Measurements from ENCODE around the gene EVA1A. TPM values are rescaled to one million over a fixed set of nuclear protein-coding genes. Genes with fewer than 3 reads are reported as not detected.

Gene EVA1A
- total RNA-seq, 1 donor from 2014 or later, result 19.9 TPM

- Mint-ChIP-seq H3K4me1 (ENCODE audit: unreplicated experiment) (peaks cover 18% of the 10 kb centered on the region), H3K9me3 (ENCODE audit: unreplicated experiment) (no peaks in the 10 kb centered on the region), H3K4me3 (ENCODE audit: unreplicated experiment) (no peak overlapping the region), H3K27me3 (ENCODE audit: unreplicated experiment) (no peaks in the 10 kb centered on the region), H3K27ac (ENCODE audit: unreplicated experiment) (no peak overlapping the region), H3K36me3 (ENCODE audit: low read depth, unreplicated experiment) (no peaks in the 10 kb centered on the region)
- TF ChIP-seq CTCF (IDR thresholded peaks at IDR 0.05; ENCODE audit: unreplicated experiment), result peak; percentile 77
- no peak for DNase-seq (ENCODE audit: low spot score)
Observed at GRCh38 chr2:75464348-75464946, 96.3 kb downstream of the EVA1A start.

- peaks cover 12% of the 10 kb centered on the region for H3K4me1 Mint-ChIP-seq (ENCODE audit: unreplicated experiment)
- H3K4me3 Mint-ChIP-seq (ENCODE audit: unreplicated experiment), result no peak overlapping the region
- H3K9me3 Mint-ChIP-seq (ENCODE audit: unreplicated experiment), result no peaks in the 10 kb centered on the region
- no peak overlapping the region for H3K27ac Mint-ChIP-seq (ENCODE audit: unreplicated experiment)
- no peak for DNase-seq (ENCODE audit: low spot score)
- H3K36me3 Mint-ChIP-seq (ENCODE audit: low read depth, unreplicated experiment), result no peaks in the 10 kb centered on the region
- no peaks in the 10 kb centered on the region for H3K27me3 Mint-ChIP-seq (ENCODE audit: unreplicated experiment)
- TF ChIP-seq CTCF (IDR thresholded peaks at IDR 0.05; ENCODE audit: unreplicated experiment), result no peak
Observed at GRCh38 chr2:75462721-75463120, 98.0 kb downstream of the EVA1A start.

GRCh38 chr2:75462206-75462605 lies 98.5 kb downstream of the EVA1A start:
- Mint-ChIP-seq H3K36me3 (ENCODE audit: low read depth, unreplicated experiment) (no peaks in the 10 kb centered on the region), H3K4me3 (ENCODE audit: unreplicated experiment) (no peak overlapping the region), H3K9me3 (ENCODE audit: unreplicated experiment) (no peaks in the 10 kb centered on the region), H3K27me3 (ENCODE audit: unreplicated experiment) (no peaks in the 10 kb centered on the region), H3K27ac (ENCODE audit: unreplicated experiment) (no peak overlapping the region), H3K4me1 (ENCODE audit: unreplicated experiment) (peaks cover 8% of the 10 kb centered on the region)
- no peak for DNase-seq (ENCODE audit: low spot score)
- no peak for TF ChIP-seq CTCF (IDR thresholded peaks at IDR 0.05; ENCODE audit: unreplicated experiment)

- H3K27me3 Mint-ChIP-seq (ENCODE audit: unreplicated experiment), result no peaks in the 10 kb centered on the region
- no peak overlapping the region for H3K4me3 Mint-ChIP-seq (ENCODE audit: unreplicated experiment)
- no peaks in the 10 kb centered on the region for H3K4me1 Mint-ChIP-seq (ENCODE audit: unreplicated experiment)
- no peak overlapping the region for H3K27ac Mint-ChIP-seq (ENCODE audit: unreplicated experiment)
- no peak for DNase-seq (ENCODE audit: low spot score)
- no peaks in the 10 kb centered on the region for H3K9me3 Mint-ChIP-seq (ENCODE audit: unreplicated experiment)
- no peaks in the 10 kb centered on the region for H3K36me3 Mint-ChIP-seq (ENCODE audit: low read depth, unreplicated experiment)
- no peak for TF ChIP-seq CTCF (IDR thresholded peaks at IDR 0.05; ENCODE audit: unreplicated experiment)
Observed at GRCh38 chr2:75460630-75461029, 100.1 kb downstream of the EVA1A start.

GRCh38 chr2:75459565-75460310 lies 101.0 kb downstream of the EVA1A start:
- H3K36me3 Mint-ChIP-seq (ENCODE audit: low read depth, unreplicated experiment), result no peaks in the 10 kb centered on the region

More at GRCh38 chr2:75459565-75460310, 101.0 kb downstream of the EVA1A start:
- no peak for DNase-seq (ENCODE audit: low spot score)
- H3K27ac Mint-ChIP-seq (ENCODE audit: unreplicated experiment), result no peak overlapping the region
- no peak for TF ChIP-seq CTCF (IDR thresholded peaks at IDR 0.05; ENCODE audit: unreplicated experiment)
- no peaks in the 10 kb centered on the region for H3K9me3 Mint-ChIP-seq (ENCODE audit: unreplicated experiment)
- H3K4me3 Mint-ChIP-seq (ENCODE audit: unreplicated experiment), result no peak overlapping the region
- H3K27me3 Mint-ChIP-seq (ENCODE audit: unreplicated experiment), result no peaks in the 10 kb centered on the region
- no peaks in the 10 kb centered on the region for H3K4me1 Mint-ChIP-seq (ENCODE audit: unreplicated experiment)
